ENCODE results near the gene TBX5.
"Not testable (repeated sequence)": the region's sequence is repeated elsewhere in the genome, so short reads cannot be mapped to it uniquely, and the experiment has no call there.

Gene TBX5

GRCh38 chr12:114361545-114361944 is 44.4 kb downstream of the TBX5 start:
- no peaks in the 10 kb centered on the region for H3K27me3 ChIP-seq (ENCODE audit: insufficient read depth, low read length, poor library complexity)
- no peaks in the 10 kb centered on the region for H3K9me3 ChIP-seq (ENCODE audit: insufficient read depth, low read length, severe bottlenecking)
- no peak overlapping the region for H2AFZ ChIP-seq (ENCODE audit: low read depth, low read length)
- no peaks in the 10 kb centered on the region for H3K79me2 ChIP-seq (ENCODE audit: insufficient read depth, low read length)
- no peak for TF ChIP-seq EZH2 (IDR thresholded peaks at IDR 0.05; ENCODE audit: borderline replicate concordance, low read depth, low read length, severe bottlenecking)
- no peak for TF ChIP-seq CTCF (IDR thresholded peaks at IDR 0.05; ENCODE audit: borderline replicate concordance, extremely low read depth, low read length, poor library complexity, severe bottlenecking)
- H3K4me3 ChIP-seq (ENCODE audit: low read depth in 1 of 2, low read length in 2 of 2): no peak overlapping the region
- H3K4me1 ChIP-seq (ENCODE audit: insufficient read depth, low read length): no peaks in the 10 kb centered on the region
- H3K4me2 ChIP-seq (ENCODE audit: insufficient read depth, low read length): no peak overlapping the region
- H3K27ac ChIP-seq (ENCODE audit: low read length): no peak overlapping the region
- H3K9ac ChIP-seq (ENCODE audit: low read depth, low read length): no peak overlapping the region
- no peaks in the 10 kb centered on the region for H4K20me1 ChIP-seq (ENCODE audit: insufficient read depth, low read length)
- ATAC-seq (ENCODE audit: insufficient read depth, low read depth) (no peak), DNase-seq (no peak)
- no peaks in the 10 kb centered on the region for H3K36me3 ChIP-seq (ENCODE audit: insufficient read depth, low read length)

- ATAC-seq (ENCODE audit: insufficient read depth, low read depth) (no peak), DNase-seq (no peak)
- no peaks in the 10 kb centered on the region for H3K9me3 ChIP-seq (ENCODE audit: insufficient read depth, low read length, severe bottlenecking)
- no peak overlapping the region for H3K27ac ChIP-seq (ENCODE audit: low read length)
- H3K4me3 ChIP-seq (ENCODE audit: low read depth in 1 of 2, low read length in 2 of 2): no peak overlapping the region
- no peaks in the 10 kb centered on the region for H4K20me1 ChIP-seq (ENCODE audit: insufficient read depth, low read length)
- no peaks in the 10 kb centered on the region for H3K79me2 ChIP-seq (ENCODE audit: insufficient read depth, low read length)
- H3K36me3 ChIP-seq (ENCODE audit: insufficient read depth, low read length): no peaks in the 10 kb centered on the region
- no peaks in the 10 kb centered on the region for H3K4me1 ChIP-seq (ENCODE audit: insufficient read depth, low read length)
- H3K27me3 ChIP-seq (ENCODE audit: insufficient read depth, low read length, poor library complexity): no peaks in the 10 kb centered on the region
- no peak overlapping the region for H3K9ac ChIP-seq (ENCODE audit: low read depth, low read length)
- H2AFZ ChIP-seq (ENCODE audit: low read depth, low read length): no peak overlapping the region
- TF ChIP-seq CTCF (IDR thresholded peaks at IDR 0.05; ENCODE audit: borderline replicate concordance, extremely low read depth, low read length, poor library complexity, severe bottlenecking) (no peak), EZH2 (IDR thresholded peaks at IDR 0.05; ENCODE audit: borderline replicate concordance, low read depth, low read length, severe bottlenecking) (no peak)
- no peak overlapping the region for H3K4me2 ChIP-seq (ENCODE audit: insufficient read depth, low read length)
Observed at GRCh38 chr12:114360485-114360884, 45.5 kb downstream of the TBX5 start.

- DNase-seq (peak; percentile 5), ATAC-seq (ENCODE audit: insufficient read depth, low read depth) (no peak)
- H3K27me3 ChIP-seq (ENCODE audit: insufficient read depth, low read length, poor library complexity): no peaks in the 10 kb centered on the region
- H3K4me1 ChIP-seq (ENCODE audit: insufficient read depth, low read length): no peaks in the 10 kb centered on the region
- no peak overlapping the region for H3K4me2 ChIP-seq (ENCODE audit: insufficient read depth, low read length)
- H3K4me3 ChIP-seq (ENCODE audit: low read depth in 1 of 2, low read length in 2 of 2): no peak overlapping the region
- H2AFZ ChIP-seq (ENCODE audit: low read depth, low read length): no peak overlapping the region
- no peak overlapping the region for H3K27ac ChIP-seq (ENCODE audit: low read length)
- TF ChIP-seq EZH2 (IDR thresholded peaks at IDR 0.05; ENCODE audit: borderline replicate concordance, low read depth, low read length, severe bottlenecking) (no peak), CTCF (IDR thresholded peaks at IDR 0.05; ENCODE audit: borderline replicate concordance, extremely low read depth, low read length, poor library complexity, severe bottlenecking) (peak; percentile 44)
- H3K9me3 ChIP-seq (ENCODE audit: insufficient read depth, low read length, severe bottlenecking): no peaks in the 10 kb centered on the region
- no peaks in the 10 kb centered on the region for H3K79me2 ChIP-seq (ENCODE audit: insufficient read depth, low read length)
- H4K20me1 ChIP-seq (ENCODE audit: insufficient read depth, low read length): no peaks in the 10 kb centered on the region
- no peak overlapping the region for H3K9ac ChIP-seq (ENCODE audit: low read depth, low read length)
- no peaks in the 10 kb centered on the region for H3K36me3 ChIP-seq (ENCODE audit: insufficient read depth, low read length)
Observed at GRCh38 chr12:114355389-114356088, 50.4 kb downstream of the TBX5 start.

- H3K9me3 ChIP-seq (ENCODE audit: insufficient read depth, low read length, severe bottlenecking); H3K4me2 ChIP-seq (ENCODE audit: insufficient read depth, low read length); H2AFZ ChIP-seq (ENCODE audit: low read depth, low read length); DNase-seq; H3K36me3 ChIP-seq (ENCODE audit: insufficient read depth, low read length); H3K27me3 ChIP-seq (ENCODE audit: insufficient read depth, low read length, poor library complexity); H3K4me3 ChIP-seq (ENCODE audit: low read depth in 1 of 2, low read length in 2 of 2); H3K27ac ChIP-seq (ENCODE audit: low read length); H3K4me1 ChIP-seq (ENCODE audit: insufficient read depth, low read length); H3K9ac ChIP-seq (ENCODE audit: low read depth, low read length); ATAC-seq (ENCODE audit: insufficient read depth, low read depth); H4K20me1 ChIP-seq (ENCODE audit: insufficient read depth, low read length); H3K79me2 ChIP-seq (ENCODE audit: insufficient read depth, low read length): not testable (repeated sequence)
Observed at GRCh38 chr12:114349239-114349638, 56.7 kb downstream of the TBX5 start.
